T-cell (primary cell): ENCODE results near the gene ADK. TPM values are rescaled to one million over a fixed set of nuclear protein-coding genes. Genes with fewer than 3 reads are reported as not detected.

Experiments used
- ATAC-seq, 4 experiments: fragments of 200-7000 bp in 3 of 4; fragments of 150-1000 bp in 1 of 4; cut with Tn5 transposase; replicated peaks in 1 of 4; 1 replicate in 3 of 4; 2 replicates in 1 of 4; pipeline ENCODE4 v1.10.0; 2021; ENCODE audit warnings: moderate library complexity in 3 of 4, mild to moderate bottlenecking in 2 of 4, moderate number of reproducible peaks in 1 of 4
- CTCF ChIA-PET, 2 donors: fragments of 300-600 bp; sonication (Branson Sonifier 250); formaldehyde crosslinking; loops; one replicate each; lab custom pipeline; 2022; ENCODE audit warnings: antibody characterized with exemption in 2 of 2; lab: Charles Lee
- POLR2A ChIA-PET, 2 donors: fragments of 300-600 bp; sonication (Branson Sonifier 250); formaldehyde crosslinking; loops; one replicate each; lab custom pipeline; 2022; ENCODE audit warnings: antibody characterized with exemption in 2 of 2; lab: Charles Lee
- DNase-seq, 35 experiments: peaks; one replicate each; pipeline versions ENCODE4 v3.0.0 to v3.0.0-alpha.2; 2013 to 2023
- H3K27ac ChIP-seq: one replicate; pipeline ENCODE4 v1.5.1; 2013; ENCODE audit warnings: low read length
- H3K27me3 ChIP-seq, 2 experiments: replicated peaks in 1 of 2; 1 replicate in 1 of 2; 2 replicates in 1 of 2; pipeline versions ENCODE4 v1.6.1 to v1.7.0; 2013; ENCODE audit warnings: low read length in 1 of 2, mixed read lengths in 1 of 2; ENCODE audit not compliant: control insufficient read depth in 2 of 2, insufficient read depth in 2 of 2; ENCODE audit errors: extremely low read depth in 1 of 2
- H3K36me3 ChIP-seq, 2 donors: 1 replicate in 1 of 2; 2 replicates in 1 of 2; pipeline versions ENCODE4 v1.6.1 to v1.7.0; 2013; ENCODE audit warnings: low read length in 1 of 2; ENCODE audit not compliant: control insufficient read depth in 2 of 2, insufficient read depth in 1 of 2; ENCODE audit errors: extremely low read depth in 1 of 2
- H3K4me1 ChIP-seq, 2 experiments: 1 replicate in 1 of 2; 2 replicates in 1 of 2; pipeline versions ENCODE4 v1.6.1 to v1.7.0; 2013; ENCODE audit warnings: low read length in 2 of 2, mixed read lengths in 1 of 2; ENCODE audit not compliant: insufficient read depth in 2 of 2, control insufficient read depth in 1 of 2; ENCODE audit errors: extremely low read depth in 1 of 2
- H3K4me3 ChIP-seq, 2 donors: 1 replicate in 1 of 2; 2 replicates in 1 of 2; pipeline versions ENCODE4 v1.5.1 to v1.7.0; 2013; ENCODE audit warnings: mild to moderate bottlenecking in 2 of 2, low read length in 1 of 2, moderate library complexity in 1 of 2; ENCODE audit not compliant: control insufficient read depth in 1 of 2; ENCODE audit errors: extremely low read depth in 1 of 2
- H3K9me3 ChIP-seq: 2 replicates; pipeline ENCODE4 v1.7.0; 2013
- H3K27ac Mint-ChIP-seq, 2 donors: one replicate each; pipeline ENCODE4 v1.8.0; 2020 to 2021; ENCODE audit warnings: mild to moderate bottlenecking in 2 of 2, mixed read lengths in 2 of 2
- H3K27me3 Mint-ChIP-seq, 2 donors: one replicate each; pipeline ENCODE4 v1.8.0; 2021 to 2022; ENCODE audit warnings: mixed read lengths in 2 of 2
- H3K36me3 Mint-ChIP-seq: one replicate; pipeline ENCODE4 v1.8.0; 2021; ENCODE audit warnings: mixed read lengths
- H3K4me1 Mint-ChIP-seq, 3 donors: one replicate each; pipeline ENCODE4 v1.8.0; 2020 to 2022; ENCODE audit warnings: mixed read lengths in 3 of 3, mild to moderate bottlenecking in 1 of 3
- H3K4me3 Mint-ChIP-seq, 3 donors: one replicate each; pipeline ENCODE4 v1.8.0; 2020 to 2022; ENCODE audit warnings: mild to moderate bottlenecking in 3 of 3, mixed read lengths in 3 of 3, moderate library complexity in 3 of 3
- H3K9me3 Mint-ChIP-seq, 3 donors: one replicate each; pipeline ENCODE4 v1.8.0; 2020 to 2022; ENCODE audit warnings: mixed read lengths in 3 of 3
- WGBS: methylation state at CpG from one replicate; pipeline ENCODE4 v1.1.5; 2013; ENCODE audit warnings: missing lambda C conversion rate; ENCODE audit not compliant: insufficient coverage; 5-methylcytosine and 5-hydroxymethylcytosine counted together
- total RNA-seq, 35 experiments: library from RNA in 6 of 35; stranded (reverse) in 6 of 35; fragments of 120-200 nt in 1 of 35; gene quantifications; one replicate each; pipeline versions ENCODE4 v1.2.1 to v1.2.4 and lab custom pipeline; 2013 to 2026

ADK gene
- total RNA-seq, 5 donors from 2014 or later (not counting 1 experiment from before 2014, with no cell fraction given): 20.7 to 32.8 (median 23.6) TPM

GRCh38 chr10:74322141-74322540 is 171.1 kb downstream of the ADK start:
- Mint-ChIP-seq H3K9me3 (peaks cover 5 to 19% (median 16%) of the 10 kb centered on the region in 3 donors), H3K27ac (peak overlapping the region; percentile 3 to 47), H3K4me1 (peaks cover 4 to 24% (median 5%) of the 10 kb centered on the region in 3 donors), H3K27me3 (no peaks in the 10 kb centered on the region), H3K4me3 (no peak overlapping the region), H3K36me3 (peaks cover 64% of the 10 kb centered on the region)
- Histone ChIP-seq H3K36me3 (peaks cover 0 to 6% of the 10 kb centered on the region in 2 donors), H3K4me1 (no peaks in the 10 kb centered on the region), H3K4me3 (no peak overlapping the region), H3K27me3 (no peaks in the 10 kb centered on the region), H3K27ac (no peak overlapping the region), H3K9me3 (peaks cover 6% of the 10 kb centered on the region)
- CTCF ChIA-PET: no interaction called here
- ATAC-seq (no peak), DNase-seq (no peak)
- POLR2A ChIA-PET: no interaction called here
- 80% methylated on average over 1 of the region's 4 CpGs for WGBS

- ChIA-PET POLR2A (no interaction called here), CTCF (no interaction called here)
- DNase-seq (no peak), ATAC-seq (no peak)
- no peaks in the 10 kb centered on the region for H3K27me3 Mint-ChIP-seq
- no peak overlapping the region for H3K4me3 ChIP-seq
- H3K36me3 Mint-ChIP-seq: peaks cover 61% of the 10 kb centered on the region
- no peaks in the 10 kb centered on the region for H3K27me3 ChIP-seq
- H3K36me3 ChIP-seq: peaks cover 0 to 6% of the 10 kb centered on the region in 2 donors
- H3K4me1 ChIP-seq: no peaks in the 10 kb centered on the region
- no peak overlapping the region for H3K27ac ChIP-seq
- peak overlapping the region; percentile 3 to 47 for H3K27ac Mint-ChIP-seq
- H3K4me3 Mint-ChIP-seq: no peak overlapping the region
- H3K4me1 Mint-ChIP-seq: peaks cover 4 to 26% (median 5%) of the 10 kb centered on the region in 3 donors
- H3K9me3 Mint-ChIP-seq: peaks cover 5 to 19% (median 16%) of the 10 kb centered on the region in 3 donors
- H3K9me3 ChIP-seq: peaks cover 6% of the 10 kb centered on the region
Observed at GRCh38 chr10:74322565-74322964, 171.5 kb downstream of the ADK start.

GRCh38 chr10:74328388-74328787 is 177.4 kb downstream of the ADK start:
- Histone ChIP-seq H3K36me3 (peaks cover 0 to 6% of the 10 kb centered on the region in 2 donors), H3K27me3 (no peaks in the 10 kb centered on the region), H3K4me1 (no peaks in the 10 kb centered on the region), H3K27ac (no peak overlapping the region), H3K4me3 (no peak overlapping the region), H3K9me3 (no peaks in the 10 kb centered on the region)
- peaks cover 2 to 30% (median 4%) of the 10 kb centered on the region in 3 donors for H3K4me1 Mint-ChIP-seq
- POLR2A ChIA-PET: no interaction called here
- no peak for DNase-seq
- H3K4me3 Mint-ChIP-seq: no peak overlapping the region
- no peaks in the 10 kb centered on the region for H3K27me3 Mint-ChIP-seq
- CTCF ChIA-PET: no interaction called here
- no peak overlapping the region for H3K27ac Mint-ChIP-seq
- no peak for ATAC-seq
- peaks cover 50% of the 10 kb centered on the region for H3K36me3 Mint-ChIP-seq
- no peaks in the 10 kb centered on the region for H3K9me3 Mint-ChIP-seq
- no CpG with 5 or more reads among the region's 2 CpGs for WGBS

DNA sequence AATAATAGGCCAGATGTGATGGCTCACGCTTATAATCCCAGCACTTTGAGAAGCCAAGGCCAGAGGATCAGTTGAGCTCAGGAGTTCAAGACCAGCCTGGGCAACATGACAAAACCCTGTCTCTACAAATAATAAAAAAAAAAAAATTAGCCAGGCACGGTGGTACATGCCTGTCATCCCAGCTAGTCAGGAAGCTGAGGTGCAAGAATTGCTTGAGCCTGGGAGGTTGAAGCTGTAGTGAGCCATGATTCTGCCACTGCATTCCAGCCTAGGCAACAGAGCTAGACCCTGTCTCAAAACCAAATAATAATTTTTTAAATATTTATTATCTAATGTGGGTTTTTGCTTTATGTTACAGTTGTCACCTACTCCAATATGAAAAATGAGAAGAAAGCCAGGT is 178.9 kb downstream of the ADK start:
- DNase-seq: no peak
- H3K27ac ChIP-seq: no peak overlapping the region
- H3K36me3 ChIP-seq: peaks cover 0 to 6% of the 10 kb centered on the region in 2 donors
- no peak overlapping the region for H3K4me3 ChIP-seq
- H3K36me3 Mint-ChIP-seq: peaks cover 48% of the 10 kb centered on the region
- ATAC-seq: no peak
- no peaks in the 10 kb centered on the region for H3K27me3 ChIP-seq
- H3K9me3 Mint-ChIP-seq: no peaks in the 10 kb centered on the region
- no peaks in the 10 kb centered on the region for H3K4me1 ChIP-seq
- H3K9me3 ChIP-seq: no peaks in the 10 kb centered on the region
- no peaks in the 10 kb centered on the region for H3K27me3 Mint-ChIP-seq
- CTCF ChIA-PET: no interaction called here
- no peak overlapping the region for H3K4me3 Mint-ChIP-seq
- H3K27ac Mint-ChIP-seq: no peak overlapping the region
- WGBS: no CpG with 5 or more reads among the region's 2 CpGs
- POLR2A ChIA-PET: interaction anchor here in 1 of 2 donors (0.7 kb wide), 1 partner anchor 90 kb away, joined by 4 read pairs; no protein-coding TSS in a partner anchor
- peaks cover 2 to 18% (median 3%) of the 10 kb centered on the region in 3 donors for H3K4me1 Mint-ChIP-seq

DNA sequence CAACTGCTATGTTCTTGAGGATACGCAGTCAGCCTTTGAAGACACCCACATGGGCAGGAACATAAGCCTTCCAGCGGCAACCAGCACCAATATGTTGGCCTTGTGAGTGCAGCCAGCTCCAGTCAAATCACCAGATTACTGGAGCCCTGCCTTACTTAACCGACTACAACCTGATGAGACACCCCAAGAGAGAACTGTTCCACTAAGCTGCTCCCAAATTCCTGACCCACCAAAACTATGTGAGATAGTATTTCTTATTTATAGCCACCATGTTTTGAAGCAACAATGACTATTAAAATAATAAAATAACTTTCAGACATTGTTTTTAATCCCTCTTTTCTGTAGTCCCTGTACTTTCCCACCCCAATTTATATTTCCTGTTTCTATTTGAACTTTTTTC is 179.6 kb downstream of the ADK start:
- CTCF ChIA-PET: no interaction called here
- Mint-ChIP-seq H3K27ac (no peak overlapping the region), H3K4me3 (no peak overlapping the region)

GRCh38 chr10:74332398-74332797 is 181.4 kb downstream of the ADK start:
- Mint-ChIP-seq H3K27ac (no peak overlapping the region), H3K36me3 (peaks cover 43% of the 10 kb centered on the region), H3K27me3 (no peaks in the 10 kb centered on the region), H3K4me3 (no peak overlapping the region), H3K9me3 (no peaks in the 10 kb centered on the region), H3K4me1 (peaks cover 0 to 11% (median 5%) of the 10 kb centered on the region in 3 donors)
- DNase-seq: no peak
- ATAC-seq: no peak
- Histone ChIP-seq H3K9me3 (no peaks in the 10 kb centered on the region), H3K36me3 (peaks cover 0 to 6% of the 10 kb centered on the region in 2 donors), H3K4me1 (no peaks in the 10 kb centered on the region), H3K27ac (no peak overlapping the region), H3K27me3 (no peaks in the 10 kb centered on the region), H3K4me3 (no peak overlapping the region)
- ChIA-PET CTCF (no interaction called here), POLR2A (no interaction called here)

More for the DNA sequence above, 179.6 kb downstream of the ADK start:
- WGBS: 100% methylated on average over 2 of the region's 3 CpGs
- H3K4me3 ChIP-seq: no peak overlapping the region
- no peaks in the 10 kb centered on the region for H3K9me3 ChIP-seq
- DNase-seq (no peak), ATAC-seq (no peak)
- Mint-ChIP-seq H3K27me3 (no peaks in the 10 kb centered on the region), H3K9me3 (no peaks in the 10 kb centered on the region), H3K4me1 (peaks cover 2 to 13% (median 3%) of the 10 kb centered on the region in 3 donors), H3K36me3 (peaks cover 44% of the 10 kb centered on the region)
- H3K27me3 ChIP-seq: no peaks in the 10 kb centered on the region
- H3K4me1 ChIP-seq: no peaks in the 10 kb centered on the region
- POLR2A ChIA-PET: no interaction called here
- H3K27ac ChIP-seq: no peak overlapping the region
- peaks cover 0 to 6% of the 10 kb centered on the region in 2 donors for H3K36me3 ChIP-seq

DNA sequence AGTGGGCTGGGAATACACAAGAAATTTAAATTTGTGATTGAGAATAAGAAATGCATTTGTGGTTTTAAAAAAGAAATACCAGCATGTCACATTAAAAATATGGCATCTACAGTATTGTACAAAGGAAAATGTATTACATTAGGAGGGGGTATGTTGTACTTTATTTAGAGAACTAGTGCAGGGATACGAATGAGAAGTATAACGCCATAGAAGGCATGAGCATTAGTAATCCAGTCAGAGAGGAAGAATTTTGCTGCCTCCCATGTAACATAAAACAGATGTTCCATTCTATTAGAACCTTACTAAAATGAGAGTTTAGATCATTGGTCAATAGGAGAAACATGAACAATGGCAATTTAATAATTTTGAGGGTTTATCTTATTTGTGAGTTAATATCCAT is 182.2 kb downstream of the ADK start:
- Histone ChIP-seq H3K4me3 (no peak overlapping the region), H3K9me3 (no peaks in the 10 kb centered on the region), H3K27me3 (no peaks in the 10 kb centered on the region), H3K4me1 (no peaks in the 10 kb centered on the region), H3K27ac (no peak overlapping the region), H3K36me3 (peaks cover 0 to 6% of the 10 kb centered on the region in 2 donors)
- Mint-ChIP-seq H3K36me3 (peaks cover 43% of the 10 kb centered on the region), H3K9me3 (no peaks in the 10 kb centered on the region), H3K27me3 (no peaks in the 10 kb centered on the region), H3K27ac (no peak overlapping the region), H3K4me3 (no peak overlapping the region), H3K4me1 (peaks cover 0 to 11% (median 5%) of the 10 kb centered on the region in 3 donors)
- DNase-seq: no peak
- POLR2A ChIA-PET: no interaction called here
- WGBS: no CpG with 5 or more reads among the region's 2 CpGs
- no peak for ATAC-seq
- CTCF ChIA-PET: interaction anchor here in 1 of 2 donors (1.0 kb wide), 1 partner anchor 17 kb away, joined by 3 read pairs; no protein-coding TSS in a partner anchor
